Parathyroid adenoma (tissue), 2 donors: Measurements from ENCODE around the gene DACT1.

Source experiments
- H2AFZ ChIP-seq: fragments of 300-600 bp; sonication (generic); one replicate; pipeline ENCODE4 v1.7.0; 2017; ENCODE audit warnings: antibody characterized with exemption, mild to moderate bottlenecking
- H3K27ac ChIP-seq: fragments of 300-600 bp; sonication (generic); one replicate; pipeline ENCODE4 v1.7.0; 2017
- H3K27me3 ChIP-seq: fragments of 300-600 bp; sonication (generic); one replicate; pipeline ENCODE4 v1.7.0; 2017; ENCODE audit warnings: low read length; ENCODE audit not compliant: control insufficient read depth, insufficient read depth
- H3K36me3 ChIP-seq: fragments of 300-600 bp; sonication (generic); one replicate; pipeline ENCODE4 v1.7.0; 2017; ENCODE audit warnings: low read length; ENCODE audit not compliant: control insufficient read depth, insufficient read depth
- H3K4me1 ChIP-seq: fragments of 300-600 bp; sonication (generic); one replicate; pipeline ENCODE4 v1.7.0; 2017; ENCODE audit warnings: control low read depth
- H3K4me2 ChIP-seq: fragments of 300-600 bp; sonication (generic); one replicate; pipeline ENCODE4 v1.7.0; 2017; ENCODE audit warnings: low read length
- H3K4me3 ChIP-seq: fragments of 300-600 bp; sonication (generic); one replicate; pipeline ENCODE4 v1.7.0; 2017; ENCODE audit warnings: low read depth, low read length
- H3K79me2 ChIP-seq: fragments of 300-600 bp; sonication (generic); one replicate; pipeline ENCODE4 v1.7.0; 2017; ENCODE audit warnings: control low read depth
- H3K9ac ChIP-seq: fragments of 300-600 bp; sonication (generic); one replicate; pipeline ENCODE4 v1.7.0; 2017; ENCODE audit warnings: mild to moderate bottlenecking
- H3K9me3 ChIP-seq: fragments of 300-600 bp; sonication (generic); one replicate; pipeline ENCODE4 v1.7.0; 2017; ENCODE audit warnings: low read length; ENCODE audit not compliant: control insufficient read depth
- CTCF ChIP-seq: fragments of 300-600 bp; sonication (generic); IDR thresholded peaks from one replicate; pipeline ENCODE4 v1.7.0; 2017; ENCODE audit warnings: antibody characterized with exemption, mild to moderate bottlenecking
- donor health status: primary hyperparathyroidism.

Gene DACT1

GRCh38 chr14:58690801-58691516, 53.2 kb downstream of the DACT1 start:
- Histone ChIP-seq H3K27ac (no peak overlapping the region), H2AFZ (no peak overlapping the region), H3K79me2 (no peaks in the 10 kb centered on the region), H3K36me3 (no peaks in the 10 kb centered on the region), H3K9me3 (no peaks in the 10 kb centered on the region), H3K27me3 (no peaks in the 10 kb centered on the region), H3K4me1 (no peaks in the 10 kb centered on the region), H3K9ac (no peak overlapping the region), H3K4me2 (no peak overlapping the region), H3K4me3 (no peak overlapping the region)
- TF ChIP-seq CTCF, result no peak

- no peak overlapping the region for H3K27ac ChIP-seq
- no peak overlapping the region for H3K4me3 ChIP-seq
- no peaks in the 10 kb centered on the region for H3K27me3 ChIP-seq
- no peak overlapping the region for H2AFZ ChIP-seq
- H3K79me2 ChIP-seq, result no peaks in the 10 kb centered on the region
- no peak for TF ChIP-seq CTCF
- no peaks in the 10 kb centered on the region for H3K9me3 ChIP-seq
- no peaks in the 10 kb centered on the region for H3K4me1 ChIP-seq
- H3K9ac ChIP-seq, result no peak overlapping the region
- no peak overlapping the region for H3K4me2 ChIP-seq
- no peaks in the 10 kb centered on the region for H3K36me3 ChIP-seq
Measured at GRCh38 chr14:58693048-58693447, 55.3 kb downstream of the DACT1 start.

GRCh38 chr14:58695514-58695913, 57.8 kb downstream of the DACT1 start:
- H3K4me2 ChIP-seq, result no peak overlapping the region
- H3K79me2 ChIP-seq, result no peaks in the 10 kb centered on the region
- H3K27me3 ChIP-seq, result no peaks in the 10 kb centered on the region
- H3K27ac ChIP-seq, result no peak overlapping the region
- no peaks in the 10 kb centered on the region for H3K4me1 ChIP-seq
- H3K9ac ChIP-seq, result no peak overlapping the region
- TF ChIP-seq CTCF, result no peak
- H3K36me3 ChIP-seq, result no peaks in the 10 kb centered on the region
- H3K9me3 ChIP-seq, result no peaks in the 10 kb centered on the region
- no peak overlapping the region for H3K4me3 ChIP-seq
- no peak overlapping the region for H2AFZ ChIP-seq

GRCh38 chr14:58697266-58697929, 59.6 kb downstream of the DACT1 start:
- Histone ChIP-seq H3K4me2 (no peak overlapping the region), H2AFZ (no peak overlapping the region), H3K4me3 (no peak overlapping the region), H3K27me3 (no peaks in the 10 kb centered on the region), H3K9ac (no peak overlapping the region), H3K36me3 (no peaks in the 10 kb centered on the region), H3K79me2 (no peaks in the 10 kb centered on the region), H3K27ac (no peak overlapping the region), H3K4me1 (no peaks in the 10 kb centered on the region), H3K9me3 (no peaks in the 10 kb centered on the region)
- TF ChIP-seq CTCF, result no peak
